ENCODE data around the gene ZSWIM6.

DNA sequence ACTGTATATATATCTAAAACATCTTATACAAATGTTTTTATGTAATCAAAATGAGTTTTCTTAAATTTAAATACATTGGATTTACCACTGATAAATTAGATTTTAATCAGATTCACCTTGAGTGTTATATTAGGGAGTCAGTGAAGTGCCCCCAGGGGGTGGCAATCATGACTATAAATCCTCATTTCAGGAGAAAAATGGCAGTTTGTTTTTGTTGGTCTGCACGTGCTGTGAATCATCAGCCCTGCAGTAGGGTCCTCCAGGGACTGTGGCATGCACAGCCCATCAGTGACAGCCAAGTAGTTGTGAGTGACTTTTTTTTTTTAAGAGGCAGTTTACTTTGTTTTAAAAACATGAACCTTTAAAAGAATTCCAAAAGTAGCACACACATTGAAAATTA lies 65.2 kb downstream of the ZSWIM6 start:
- TF ChIP-seq, protein P1, sequence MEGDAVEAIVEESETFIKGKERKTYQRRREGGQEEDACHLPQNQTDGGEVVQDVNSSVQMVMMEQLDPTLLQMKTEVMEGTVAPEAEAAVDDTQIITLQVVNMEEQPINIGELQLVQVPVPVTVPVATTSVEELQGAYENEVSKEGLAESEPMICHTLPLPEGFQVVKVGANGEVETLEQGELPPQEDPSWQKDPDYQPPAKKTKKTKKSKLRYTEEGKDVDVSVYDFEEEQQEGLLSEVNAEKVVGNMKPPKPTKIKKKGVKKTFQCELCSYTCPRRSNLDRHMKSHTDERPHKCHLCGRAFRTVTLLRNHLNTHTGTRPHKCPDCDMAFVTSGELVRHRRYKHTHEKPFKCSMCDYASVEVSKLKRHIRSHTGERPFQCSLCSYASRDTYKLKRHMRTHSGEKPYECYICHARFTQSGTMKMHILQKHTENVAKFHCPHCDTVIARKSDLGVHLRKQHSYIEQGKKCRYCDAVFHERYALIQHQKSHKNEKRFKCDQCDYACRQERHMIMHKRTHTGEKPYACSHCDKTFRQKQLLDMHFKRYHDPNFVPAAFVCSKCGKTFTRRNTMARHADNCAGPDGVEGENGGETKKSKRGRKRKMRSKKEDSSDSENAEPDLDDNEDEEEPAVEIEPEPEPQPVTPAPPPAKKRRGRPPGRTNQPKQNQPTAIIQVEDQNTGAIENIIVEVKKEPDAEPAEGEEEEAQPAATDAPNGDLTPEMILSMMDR (conservative IDR thresholded peaks at IDR 0.05 in 1 of 2, IDR thresholded peaks at IDR 0.05 in 1 of 2; ENCODE audit: extremely low read depth in 1 of 2, insufficient read depth in 1 of 2, low read depth in 1 of 2, low read length in 2 of 2), result no peak
- no peak for TF ChIP-seq EZH2 (IDR thresholded peaks at IDR 0.05; ENCODE audit: borderline replicate concordance, low read length)

Measured in mammary epithelial cell (primary cell).